Measurements from ENCODE around the gene VAV2. TPM values are rescaled to one million over a fixed set of nuclear protein-coding genes. Genes with fewer than 3 reads are reported as not detected.

Gene VAV2
- total RNA-seq, 1 donor from 2014 or later = 34.6 TPM

DNA sequence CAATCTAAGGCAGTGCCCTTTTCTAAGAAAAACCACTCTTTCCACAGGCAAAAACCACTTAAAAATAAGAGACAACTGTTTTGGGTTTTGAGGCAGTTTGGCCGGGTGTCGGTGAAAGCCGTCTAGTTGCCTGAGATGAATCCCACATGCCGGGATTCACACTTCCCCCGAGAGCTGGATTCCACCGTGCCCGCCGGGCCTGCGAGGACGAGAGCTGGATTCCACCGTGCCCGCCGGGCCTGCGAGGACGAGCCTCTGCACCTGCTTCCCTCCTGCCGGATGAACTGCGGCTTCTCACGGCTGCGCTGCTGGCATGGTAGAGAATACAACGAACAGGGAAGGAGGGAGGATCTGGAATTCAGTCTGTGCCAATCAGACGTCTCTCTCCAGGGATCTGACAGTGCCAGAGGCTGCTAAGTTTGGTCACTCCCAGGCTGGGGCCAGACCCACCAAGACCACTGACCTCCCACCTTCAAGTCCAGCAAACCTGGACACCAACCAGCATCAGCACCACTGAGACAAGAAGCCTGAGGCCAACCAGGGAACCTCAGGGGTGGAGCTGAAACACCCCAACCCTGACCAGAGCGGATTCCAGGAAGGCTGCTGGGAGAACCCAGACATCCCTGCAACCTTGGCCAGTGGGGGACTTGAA lies 23.0 kb downstream of the VAV2 start:
- intact Hi-C loops (cut with DNase I) = no loop called here
- peaks cover 2% of the 10 kb centered on the region for H3K9me3 ChIP-seq
- no peaks in the 10 kb centered on the region for H3K36me3 ChIP-seq
- H3K4me3 ChIP-seq = no peak overlapping the region
- DNase-seq (no peak), ATAC-seq (no peak)
- H3K27ac ChIP-seq = no peak overlapping the region
- no peaks in the 10 kb centered on the region for H3K27me3 ChIP-seq
- TF ChIP-seq, protein P1, sequence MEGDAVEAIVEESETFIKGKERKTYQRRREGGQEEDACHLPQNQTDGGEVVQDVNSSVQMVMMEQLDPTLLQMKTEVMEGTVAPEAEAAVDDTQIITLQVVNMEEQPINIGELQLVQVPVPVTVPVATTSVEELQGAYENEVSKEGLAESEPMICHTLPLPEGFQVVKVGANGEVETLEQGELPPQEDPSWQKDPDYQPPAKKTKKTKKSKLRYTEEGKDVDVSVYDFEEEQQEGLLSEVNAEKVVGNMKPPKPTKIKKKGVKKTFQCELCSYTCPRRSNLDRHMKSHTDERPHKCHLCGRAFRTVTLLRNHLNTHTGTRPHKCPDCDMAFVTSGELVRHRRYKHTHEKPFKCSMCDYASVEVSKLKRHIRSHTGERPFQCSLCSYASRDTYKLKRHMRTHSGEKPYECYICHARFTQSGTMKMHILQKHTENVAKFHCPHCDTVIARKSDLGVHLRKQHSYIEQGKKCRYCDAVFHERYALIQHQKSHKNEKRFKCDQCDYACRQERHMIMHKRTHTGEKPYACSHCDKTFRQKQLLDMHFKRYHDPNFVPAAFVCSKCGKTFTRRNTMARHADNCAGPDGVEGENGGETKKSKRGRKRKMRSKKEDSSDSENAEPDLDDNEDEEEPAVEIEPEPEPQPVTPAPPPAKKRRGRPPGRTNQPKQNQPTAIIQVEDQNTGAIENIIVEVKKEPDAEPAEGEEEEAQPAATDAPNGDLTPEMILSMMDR (IDR thresholded peaks at IDR 0.05) = no peak
- H3K4me1 ChIP-seq = peaks cover 22% of the 10 kb centered on the region

DNA sequence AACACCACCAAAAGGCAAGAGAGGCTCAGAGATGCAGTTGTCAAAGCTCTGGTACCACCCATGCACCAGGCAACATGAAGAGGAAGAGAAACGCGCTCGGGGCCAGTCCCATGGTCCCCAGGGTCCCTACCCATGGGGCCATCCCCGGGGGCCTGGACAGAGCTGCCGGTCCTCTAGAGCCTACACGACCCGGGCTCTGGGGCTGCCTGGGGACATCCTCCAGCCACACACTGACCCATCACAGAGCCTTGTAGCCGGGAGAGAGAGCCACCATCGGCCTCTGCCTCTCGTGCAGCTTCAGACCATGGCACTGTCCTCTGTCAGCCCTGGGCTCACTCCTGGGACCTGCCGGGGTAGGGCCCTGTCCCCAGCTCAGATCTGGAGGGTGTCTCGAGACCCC lies 23.7 kb downstream of the VAV2 start:
- ATAC-seq (no peak), DNase-seq (no peak)

DNA sequence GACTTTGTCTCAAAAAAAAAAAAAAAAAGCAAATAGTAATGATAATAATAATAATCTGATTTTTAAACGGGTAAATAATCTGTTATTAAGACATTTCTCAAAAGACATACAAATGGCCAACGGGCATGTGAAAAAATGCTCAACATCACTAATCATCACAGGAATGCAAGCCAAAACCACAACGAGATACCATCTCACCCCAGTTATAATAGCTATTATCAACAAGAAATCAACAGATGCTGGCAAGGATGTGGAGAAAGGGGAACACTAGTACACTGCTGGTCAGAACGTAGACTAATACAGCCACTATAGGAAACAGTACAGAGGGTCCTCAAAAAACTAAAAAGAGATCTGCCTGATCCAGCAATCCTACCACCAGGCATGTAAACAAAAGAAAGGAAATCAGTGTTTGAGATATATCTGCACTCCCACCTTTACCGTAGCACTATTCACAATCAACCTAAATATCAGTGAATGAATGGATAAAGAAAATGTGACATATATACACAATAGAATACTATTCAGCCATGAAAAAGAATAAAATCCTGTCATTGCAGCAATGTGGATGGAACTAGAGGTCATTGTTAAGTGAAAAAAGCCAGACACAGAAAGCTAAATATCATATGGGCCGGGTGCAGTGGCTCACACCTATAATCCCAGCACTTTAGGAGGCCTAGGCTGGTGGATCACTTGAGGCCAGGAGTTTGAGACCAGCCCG lies 24.9 kb downstream of the VAV2 start:
- peaks cover 4% of the 10 kb centered on the region for H3K9me3 ChIP-seq
- ATAC-seq = no peak
- H3K4me1 ChIP-seq = peaks cover 18% of the 10 kb centered on the region
- no peak overlapping the region for H3K4me3 ChIP-seq
- intact Hi-C loops (cut with DNase I) = no loop called here
- no peaks in the 10 kb centered on the region for H3K36me3 ChIP-seq
- no peaks in the 10 kb centered on the region for H3K27me3 ChIP-seq
- no peak for DNase-seq
- TF ChIP-seq, protein P1 (IDR thresholded peaks at IDR 0.05) = no peak
- H3K27ac ChIP-seq = no peak overlapping the region

More for the DNA sequence above, 23.7 kb downstream of the VAV2 start:
- Histone ChIP-seq H3K27ac (no peak overlapping the region), H3K9me3 (peaks cover 4% of the 10 kb centered on the region), H3K36me3 (no peaks in the 10 kb centered on the region), H3K4me3 (no peak overlapping the region), H3K27me3 (no peaks in the 10 kb centered on the region), H3K4me1 (peaks cover 18% of the 10 kb centered on the region)
- TF ChIP-seq, protein P1 (IDR thresholded peaks at IDR 0.05) = no peak
- intact Hi-C loops (cut with DNase I) = no loop called here

DNA sequence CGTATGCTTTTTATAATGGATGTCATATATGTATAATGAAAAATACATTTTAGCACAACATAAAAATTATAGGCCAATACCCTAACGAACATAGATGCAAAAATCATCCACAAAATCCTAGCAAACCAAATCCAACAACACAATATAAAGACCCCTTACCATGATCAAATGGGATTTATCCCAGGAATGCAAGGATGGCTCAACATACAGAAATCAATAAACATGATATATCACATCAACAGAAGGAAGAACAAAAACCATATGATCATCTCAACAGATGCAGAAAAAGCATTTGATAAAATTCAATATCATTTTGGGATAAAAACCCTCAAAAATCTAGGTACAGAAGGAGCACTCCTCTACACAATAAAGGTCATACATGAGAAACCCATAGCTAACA lies 27.7 kb downstream of the VAV2 start:
- DNase-seq = no peak
- no peak for ATAC-seq
- no peaks in the 10 kb centered on the region for H3K36me3 ChIP-seq
- TF ChIP-seq, protein P1 (IDR thresholded peaks at IDR 0.05) = no peak
- H3K27ac ChIP-seq = no peak overlapping the region
- H3K4me3 ChIP-seq = no peak overlapping the region
- peaks cover 29% of the 10 kb centered on the region for H3K4me1 ChIP-seq
- no peaks in the 10 kb centered on the region for H3K27me3 ChIP-seq
- intact Hi-C loops (cut with DNase I) = no loop called here
- peaks cover 4% of the 10 kb centered on the region for H3K9me3 ChIP-seq

DNA sequence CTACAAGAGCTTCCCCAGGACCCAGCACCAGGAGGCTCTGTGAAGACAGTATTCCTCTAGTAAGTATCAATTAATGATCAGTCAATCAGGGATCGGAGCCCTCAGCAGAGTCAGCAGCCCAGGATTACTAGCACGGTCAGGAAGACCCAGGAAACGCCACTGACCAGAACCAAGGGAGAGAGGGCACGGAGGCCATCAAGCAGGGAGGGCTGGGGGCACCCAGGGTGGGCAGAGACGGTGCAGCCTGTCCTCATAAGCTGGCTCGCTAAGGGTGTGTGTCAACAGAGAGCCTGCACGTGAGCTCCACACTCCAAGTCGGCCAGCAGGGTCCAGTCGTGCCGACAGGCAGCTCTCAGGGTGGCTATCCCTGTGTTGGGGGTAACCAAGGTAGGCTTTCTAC lies 29.0 kb downstream of the VAV2 start:
- no peaks in the 10 kb centered on the region for H3K27me3 ChIP-seq
- H3K36me3 ChIP-seq = no peaks in the 10 kb centered on the region
- TF ChIP-seq, protein P1 (IDR thresholded peaks at IDR 0.05) = no peak
- peaks cover 39% of the 10 kb centered on the region for H3K4me1 ChIP-seq
- H3K4me3 ChIP-seq = no peak overlapping the region
- no peak overlapping the region for H3K27ac ChIP-seq
- peaks cover 4% of the 10 kb centered on the region for H3K9me3 ChIP-seq
- ATAC-seq (no peak), DNase-seq (no peak)
- intact Hi-C loops (cut with DNase I) = no loop called here
